SU-DHL-6 (cell line): ENCODE results near the gene CCT5.

ENCODE experiments used
- H2AFZ ChIP-seq: fragments of 200-600 bp; sonication (generic); 2 replicates; pipeline ENCODE4 v1.6.1; 2014; ENCODE audit warnings: low read depth, mild to moderate bottlenecking, moderate library complexity, mixed read lengths, antibody characterized with exemption, low read length; ENCODE audit not compliant: severe bottlenecking
- H3F3A ChIP-seq: fragments of 200-600 bp; shearing (Covaris generic); 2 replicates; pipeline ENCODE4 v1.6.0; 2016; ENCODE audit warnings: antibody characterized with exemption, mild to moderate bottlenecking; ENCODE audit not compliant: insufficient read depth
- H3K27ac ChIP-seq: fragments of 200-600 bp; sonication (generic); 2 replicates; pipeline ENCODE4 v1.5.1; 2016; ENCODE audit warnings: low read depth, mild to moderate bottlenecking, low read length, moderate library complexity, mixed read lengths
- H3K27me3 ChIP-seq: fragments of 200-600 bp; sonication (generic), shearing (Covaris generic); 2 replicates; pipeline ENCODE4 v1.6.0; 2014; ENCODE audit warnings: mild to moderate bottlenecking, low read length
- H3K36me3 ChIP-seq: fragments of 200-600 bp; sonication (generic); 2 replicates; pipeline ENCODE4 v1.6.1; 2014; ENCODE audit warnings: mild to moderate bottlenecking, low read length, mixed read lengths
- H3K4me2 ChIP-seq: fragments of 300-600, 200-600 bp; shearing (Covaris generic), sonication (generic); 2 replicates; pipeline ENCODE4 v1.6.0; 2014; ENCODE audit warnings: low read length, low read depth, mild to moderate bottlenecking; ENCODE audit not compliant: poor library complexity, severe bottlenecking
- H3K4me3 ChIP-seq: fragments of 200-600 bp; sonication (generic); 2 replicates; pipeline ENCODE4 v1.5.1; 2014; ENCODE audit warnings: antibody characterized with exemption, low read length, mild to moderate bottlenecking, mixed read lengths; ENCODE audit not compliant: insufficient read depth, poor library complexity, severe bottlenecking
- H3K79me2 ChIP-seq: fragments of 200-600 bp; sonication (generic); 2 replicates; pipeline ENCODE4 v1.6.1; 2014; ENCODE audit warnings: mild to moderate bottlenecking, low read length, moderate library complexity; ENCODE audit not compliant: insufficient read depth
- H3K9ac ChIP-seq: fragments of 200-600 bp; sonication (generic); 2 replicates; pipeline ENCODE4 v1.7.0; 2014; ENCODE audit warnings: mild to moderate bottlenecking, low read length
- H3K9me2 ChIP-seq: fragments of 200-600 bp; sonication (generic); replicated peaks from 2 replicates; pipeline ENCODE4 v1.6.1; 2014; ENCODE audit warnings: low read length; ENCODE audit not compliant: insufficient read depth
- H3K9me3 ChIP-seq: fragments of 200-600 bp; sonication (generic); 2 replicates; pipeline ENCODE4 v1.6.1; 2014; ENCODE audit warnings: low read length, mixed read lengths; ENCODE audit not compliant: insufficient read depth
- H4K20me1 ChIP-seq: fragments of 200-600 bp; sonication (generic); 2 replicates; pipeline ENCODE4 v1.6.1; 2014; ENCODE audit warnings: low read depth, mild to moderate bottlenecking, antibody characterized with exemption, low read length, moderate library complexity, mixed read lengths
- CTCF ChIP-seq: fragments of 200-600 bp; sonication (generic); IDR thresholded peaks from one replicate; pipeline ENCODE4 v1.5.1; 2017; ENCODE audit warnings: antibody characterized with exemption, mild to moderate bottlenecking, low read length, moderate library complexity; ENCODE audit not compliant: insufficient read depth, poor library complexity, severe bottlenecking
- EZH2phosphoT487 ChIP-seq: fragments of 200-600 bp; sonication (generic), shearing (Covaris generic); conservative IDR thresholded peaks from 2 replicates; pipeline ENCODE4 v1.6.1; 2018; ENCODE audit warnings: mild to moderate bottlenecking, antibody characterized with exemption, low read length, moderate library complexity, mixed read lengths

The CCT5 gene

DNA sequence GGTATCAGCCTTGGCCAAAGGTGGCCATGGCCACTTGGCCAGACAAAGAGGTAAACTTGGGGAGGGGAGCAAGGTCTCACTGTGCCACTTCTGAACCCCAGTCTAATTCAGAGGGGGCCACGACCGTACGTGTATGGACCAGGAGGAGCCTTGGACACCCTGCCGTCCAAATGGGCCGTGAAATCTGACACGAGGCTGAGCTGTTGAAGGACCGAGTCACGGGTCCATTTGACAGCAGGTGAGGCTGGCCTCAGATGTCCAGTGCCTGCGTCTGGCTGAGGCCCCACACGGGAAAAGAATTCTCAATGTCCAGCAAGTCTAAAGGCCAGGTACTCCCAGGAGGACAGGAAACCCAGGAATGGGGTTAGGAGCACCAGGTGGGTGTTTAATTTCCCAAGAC is 39.9 kb downstream of the CCT5 start:
- H3F3A ChIP-seq, result no peaks in the 10 kb centered on the region
- no peaks in the 10 kb centered on the region for H3K9me2 ChIP-seq
- H3K9me3 ChIP-seq, result no peaks in the 10 kb centered on the region
- no peaks in the 10 kb centered on the region for H4K20me1 ChIP-seq
- H3K9ac ChIP-seq, result no peak overlapping the region
- TF ChIP-seq EZH2phosphoT487 (no peak), CTCF (no peak)
- no peak overlapping the region for H3K27ac ChIP-seq
- no peak overlapping the region for H2AFZ ChIP-seq
- no peak overlapping the region for H3K4me3 ChIP-seq
- H3K4me2 ChIP-seq, result no peak overlapping the region
- H3K36me3 ChIP-seq, result no peaks in the 10 kb centered on the region
- no peaks in the 10 kb centered on the region for H3K27me3 ChIP-seq
- no peaks in the 10 kb centered on the region for H3K79me2 ChIP-seq

GRCh38 chr5:10290438-10290837 is 40.4 kb downstream of the CCT5 start:
- Histone ChIP-seq H3K36me3 (no peaks in the 10 kb centered on the region), H3K27ac (no peak overlapping the region)

GRCh38 chr5:10291692-10292339 is 41.7 kb downstream of the CCT5 start:
- Histone ChIP-seq H3K9ac (no peak overlapping the region), H3K9me2 (no peaks in the 10 kb centered on the region), H3K27ac (no peak overlapping the region), H3F3A (no peaks in the 10 kb centered on the region), H3K79me2 (no peaks in the 10 kb centered on the region), H3K36me3 (no peaks in the 10 kb centered on the region), H3K4me3 (no peak overlapping the region), H2AFZ (no peak overlapping the region), H4K20me1 (no peaks in the 10 kb centered on the region), H3K9me3 (no peaks in the 10 kb centered on the region), H3K4me2 (no peak overlapping the region), H3K27me3 (no peaks in the 10 kb centered on the region)
- TF ChIP-seq EZH2phosphoT487, result no peak
- no peak for TF ChIP-seq CTCF

More at GRCh38 chr5:10290438-10290837, 40.4 kb downstream of the CCT5 start:
- Histone ChIP-seq H3K9me2 (no peaks in the 10 kb centered on the region), H3K9ac (no peak overlapping the region), H3K4me3 (no peak overlapping the region), H4K20me1 (no peaks in the 10 kb centered on the region), H3K27me3 (no peaks in the 10 kb centered on the region), H3K79me2 (no peaks in the 10 kb centered on the region), H3K9me3 (no peaks in the 10 kb centered on the region), H2AFZ (no peak overlapping the region), H3K4me2 (no peak overlapping the region), H3F3A (no peaks in the 10 kb centered on the region)
- no peak for TF ChIP-seq CTCF
